CD14-positive monocyte (primary cell): ENCODE data around the gene TMEM114. TPM values are rescaled to one million over a fixed set of nuclear protein-coding genes. Genes with fewer than 3 reads are reported as not detected.

Source experiments
- DNase-seq, 3 donors: peaks; one replicate each; pipeline ENCODE4 v3.0.0-alpha.2; 2011 to 2022
- H2AFZ ChIP-seq: 2 replicates; pipeline ENCODE4 v1.6.0; 2012; ENCODE audit warnings: mild to moderate bottlenecking, low read depth, low read length, inconsistent platforms; ENCODE audit not compliant: insufficient read depth, poor library complexity, severe bottlenecking
- H3K27ac ChIP-seq, 2 donors: 1 replicate in 1 of 2; 2 replicates in 1 of 2; pipeline ENCODE4 v1.5.1; 2012 to 2013; ENCODE audit warnings: low read length in 2 of 2, control low read depth in 1 of 2, inconsistent platforms in 1 of 2, low read depth in 1 of 2, mild to moderate bottlenecking in 1 of 2
- H3K27me3 ChIP-seq, 2 donors: one replicate each; pipeline versions ENCODE4 v1.6.0 to v1.6.1; 2011 to 2013; ENCODE audit warnings: low read length in 2 of 2; ENCODE audit not compliant: control insufficient read depth in 2 of 2, insufficient read depth in 2 of 2
- H3K36me3 ChIP-seq, 2 donors: replicated peaks in 1 of 2; 1 replicate in 1 of 2; 2 replicates in 1 of 2; pipeline versions ENCODE4 v1.5.1 to v1.6.1; 2012 to 2013; ENCODE audit warnings: low read length in 2 of 2, control low read depth in 1 of 2, inconsistent platforms in 1 of 2, mild to moderate bottlenecking in 1 of 2; ENCODE audit not compliant: insufficient read depth in 2 of 2, control insufficient read depth in 1 of 2
- H3K4me1 ChIP-seq, 2 donors: 1 replicate in 1 of 2; 2 replicates in 1 of 2; pipeline versions ENCODE4 v1.5.1 to v1.6.1; 2012 to 2013; ENCODE audit warnings: low read length in 2 of 2, control low read depth in 1 of 2, inconsistent platforms in 1 of 2, mild to moderate bottlenecking in 1 of 2, moderate library complexity in 1 of 2; ENCODE audit not compliant: insufficient read depth in 2 of 2, control insufficient read depth in 1 of 2
- H3K4me2 ChIP-seq: replicated peaks from 2 replicates; pipeline ENCODE3; 2012; ENCODE audit warnings: low read length, moderate library complexity, mild to moderate bottlenecking; ENCODE audit not compliant: poor library complexity, severe bottlenecking; ENCODE audit errors: extremely low read depth
- H3K4me3 ChIP-seq, 3 experiments: fragments of 200-600 bp in 1 of 3; sonication (generic) in 1 of 3; replicated peaks in 1 of 3; 1 replicate in 2 of 3; 2 replicates in 1 of 3; pipeline ENCODE4 v1.5.1; 2011 to 2013; ENCODE audit warnings: low read length in 3 of 3, mild to moderate bottlenecking in 3 of 3, control low read depth in 2 of 3, low read depth in 2 of 3, inconsistent platforms in 1 of 3, moderate library complexity in 1 of 3
- H3K79me2 ChIP-seq: 2 replicates; pipeline ENCODE4 v1.6.0; 2012; ENCODE audit warnings: mild to moderate bottlenecking, control low read depth, inconsistent platforms, low read length, moderate library complexity; ENCODE audit not compliant: insufficient read depth
- H3K9ac ChIP-seq: 2 replicates; pipeline ENCODE4 v1.6.0; 2017; ENCODE audit warnings: low read length, mild to moderate bottlenecking; ENCODE audit not compliant: insufficient read depth, poor library complexity, severe bottlenecking
- H3K9me3 ChIP-seq, 2 donors: replicated peaks in 1 of 2; 1 replicate in 1 of 2; 2 replicates in 1 of 2; pipeline versions ENCODE4 v1.5.1 to v1.6.1; 2012 to 2013; ENCODE audit warnings: low read length in 2 of 2, control low read depth in 1 of 2; ENCODE audit not compliant: control insufficient read depth in 1 of 2, insufficient read depth in 1 of 2
- H4K20me1 ChIP-seq: 2 replicates; pipeline ENCODE4 v1.6.0; 2012; ENCODE audit warnings: mild to moderate bottlenecking, low read length, control low read depth, moderate library complexity; ENCODE audit not compliant: insufficient read depth
- H3K27ac Mint-ChIP-seq, 7 donors: one replicate each; pipeline ENCODE4 v1.8.0; 2020; ENCODE audit warnings: mild to moderate bottlenecking in 7 of 7, mixed read lengths in 7 of 7, moderate library complexity in 6 of 7, inconsistent platforms in 2 of 7
- H3K27me3 Mint-ChIP-seq, 3 donors: one replicate each; pipeline ENCODE4 v1.8.0; 2021 to 2022; ENCODE audit warnings: low read depth in 3 of 3, mild to moderate bottlenecking in 3 of 3, mixed read lengths in 3 of 3, moderate library complexity in 3 of 3, inconsistent platforms in 1 of 3
- H3K36me3 Mint-ChIP-seq, 2 donors: one replicate each; pipeline ENCODE4 v1.8.0; 2020; ENCODE audit warnings: mixed read lengths in 2 of 2, inconsistent platforms in 1 of 2, mild to moderate bottlenecking in 1 of 2
- H3K4me1 Mint-ChIP-seq: one replicate; pipeline ENCODE4 v1.8.0; 2020; ENCODE audit warnings: mild to moderate bottlenecking, mixed read lengths
- H3K4me3 Mint-ChIP-seq, 2 donors: one replicate each; pipeline ENCODE4 v1.8.0; 2020; ENCODE audit warnings: mild to moderate bottlenecking in 2 of 2, mixed read lengths in 2 of 2, moderate library complexity in 1 of 2
- H3K9me3 Mint-ChIP-seq, 7 donors: one replicate each; pipeline ENCODE4 v1.8.0; 2020 to 2022; ENCODE audit warnings: mixed read lengths in 7 of 7, mild to moderate bottlenecking in 6 of 7, moderate library complexity in 6 of 7, inconsistent platforms in 2 of 7
- WGBS: methylation state at CpG from one replicate; pipeline ENCODE4 v1.1.5; 2013; ENCODE audit warnings: missing lambda C conversion rate; ENCODE audit not compliant: insufficient coverage; 5-methylcytosine and 5-hydroxymethylcytosine counted together
- intact Hi-C, 2 donors: fragments of 100-400 bp; cut with micrococcal nuclease; formaldehyde crosslinking; loops; one replicate each; pipeline versions ENCODE4 v1.15.0 to v1.15.1; 2023
- polyA plus RNA-seq, 3 donors: library from polyadenylated mRNA; depleted of rRNA in 1 of 3; unstranded in 2 of 3; stranded (reverse) in 1 of 3; fragments of 300-500 nt in 2 of 3; fragments of >200 nt in 1 of 3; fragmentation: Illumina TruSeq in 2 of 3; gene quantifications; 1 replicate in 2 of 3; 2 replicates in 1 of 3; pipeline ENCODE4 v1.2.3, GENCODE V29; 2012 to 2021
- TF ChIP-seq, protein P1 (sequence below): fragments of 200-600 bp; IDR thresholded peaks from one replicate; pipeline ENCODE4 v1.8.0; 2022; ENCODE audit warnings: antibody characterized with exemption, mild to moderate bottlenecking

TMEM114 gene
- polyA plus RNA-seq, 3 donors, result not detected

DNA sequence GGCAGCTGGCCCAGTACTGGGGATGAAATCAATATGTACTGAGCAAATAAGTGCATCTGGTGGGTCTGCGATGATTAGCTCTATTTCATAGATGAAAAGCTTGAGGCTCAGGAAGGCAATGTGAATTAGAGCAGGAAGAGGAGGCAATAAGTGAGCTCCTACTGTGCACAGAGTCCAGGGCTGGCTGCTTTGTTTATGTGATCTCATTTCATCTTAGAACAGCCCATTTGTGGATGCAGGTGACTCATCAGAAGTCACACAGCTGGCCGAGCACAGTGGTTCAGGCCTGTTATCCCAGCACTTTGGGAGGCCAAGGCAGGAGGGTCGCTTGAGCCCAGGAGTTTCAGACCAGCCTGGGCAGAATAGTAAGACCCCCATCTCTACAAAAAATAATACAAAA lies 7.1 kb downstream of the TMEM114 start:
- Histone ChIP-seq H3K27me3 (peaks cover 14 to 23% of the 10 kb centered on the region in 2 donors), H3K4me1 (peaks cover 7 to 9% of the 10 kb centered on the region in 2 donors), H3K9me3 (no peaks in the 10 kb centered on the region), H4K20me1 (no peaks in the 10 kb centered on the region), H3K4me2 (no peak overlapping the region), H3K9ac (no peak overlapping the region), H3K36me3 (no peaks in the 10 kb centered on the region), H2AFZ (no peak overlapping the region), H3K27ac (no peak overlapping the region), H3K79me2 (no peaks in the 10 kb centered on the region), H3K4me3 (no peak overlapping the region)
- Mint-ChIP-seq H3K27ac (peak overlapping the region in 1 of 7 donors; percentile 21), H3K36me3 (no peaks in the 10 kb centered on the region), H3K9me3 (peaks cover 0 to 7% (median 0%) of the 10 kb centered on the region in 7 donors), H3K27me3 (peaks cover 19 to 32% (median 23%) of the 10 kb centered on the region in 3 donors), H3K4me3 (no peak overlapping the region), H3K4me1 (peaks cover 10% of the 10 kb centered on the region)
- no peak for DNase-seq
- WGBS, result no CpG with 5 or more reads among the region's 3 CpGs
- TF ChIP-seq, protein P1, sequence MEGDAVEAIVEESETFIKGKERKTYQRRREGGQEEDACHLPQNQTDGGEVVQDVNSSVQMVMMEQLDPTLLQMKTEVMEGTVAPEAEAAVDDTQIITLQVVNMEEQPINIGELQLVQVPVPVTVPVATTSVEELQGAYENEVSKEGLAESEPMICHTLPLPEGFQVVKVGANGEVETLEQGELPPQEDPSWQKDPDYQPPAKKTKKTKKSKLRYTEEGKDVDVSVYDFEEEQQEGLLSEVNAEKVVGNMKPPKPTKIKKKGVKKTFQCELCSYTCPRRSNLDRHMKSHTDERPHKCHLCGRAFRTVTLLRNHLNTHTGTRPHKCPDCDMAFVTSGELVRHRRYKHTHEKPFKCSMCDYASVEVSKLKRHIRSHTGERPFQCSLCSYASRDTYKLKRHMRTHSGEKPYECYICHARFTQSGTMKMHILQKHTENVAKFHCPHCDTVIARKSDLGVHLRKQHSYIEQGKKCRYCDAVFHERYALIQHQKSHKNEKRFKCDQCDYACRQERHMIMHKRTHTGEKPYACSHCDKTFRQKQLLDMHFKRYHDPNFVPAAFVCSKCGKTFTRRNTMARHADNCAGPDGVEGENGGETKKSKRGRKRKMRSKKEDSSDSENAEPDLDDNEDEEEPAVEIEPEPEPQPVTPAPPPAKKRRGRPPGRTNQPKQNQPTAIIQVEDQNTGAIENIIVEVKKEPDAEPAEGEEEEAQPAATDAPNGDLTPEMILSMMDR, result no peak
- intact Hi-C loops, result no loop called here

DNA sequence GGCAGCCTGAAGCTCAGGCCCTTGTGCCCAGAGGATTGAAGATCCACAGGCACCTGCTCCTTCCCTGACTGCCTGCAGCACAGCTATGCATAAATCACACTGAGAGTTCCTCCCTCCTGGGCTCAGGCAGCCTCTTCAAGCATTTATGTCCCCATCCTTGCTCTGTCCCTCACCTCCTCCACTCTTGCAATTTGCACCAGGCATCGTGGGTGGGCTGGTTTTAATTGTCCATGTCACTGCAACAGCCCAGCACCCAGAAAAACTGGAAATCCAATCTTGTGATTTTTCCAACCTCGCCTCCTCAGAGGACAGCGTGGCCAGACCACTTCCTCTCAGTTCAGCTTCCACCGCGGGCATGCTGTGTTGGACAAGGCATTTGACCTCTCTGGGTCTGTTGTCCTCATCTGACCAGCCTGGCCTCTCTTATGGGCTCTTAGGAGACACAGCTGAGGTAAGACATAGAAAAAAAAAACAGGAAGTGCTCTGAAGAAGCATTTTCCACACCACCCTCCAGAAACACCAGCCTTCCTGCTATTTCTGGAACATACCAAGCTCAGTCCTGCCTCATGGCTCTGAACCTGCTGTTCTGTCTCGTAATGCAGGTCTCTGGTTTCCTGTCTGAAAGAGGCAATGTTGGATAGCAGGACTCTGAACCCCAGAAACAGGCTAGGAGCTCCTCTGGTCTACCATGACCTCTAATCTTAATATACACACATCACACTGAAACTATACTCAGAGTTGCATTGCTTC lies 8.3 kb downstream of the TMEM114 start:
- no peak overlapping the region for H3K9ac ChIP-seq
- H3K4me1 Mint-ChIP-seq, result peaks cover 10% of the 10 kb centered on the region
- intact Hi-C loops, result no loop called here
- H3K4me3 Mint-ChIP-seq, result peak overlapping the region in 1 of 2 donors; percentile 15
- no peaks in the 10 kb centered on the region for H3K9me3 ChIP-seq
- DNase-seq, result peak in 2 of 3 donors; percentile 12 to 34
- no peak overlapping the region for H3K4me2 ChIP-seq
- H3K9me3 Mint-ChIP-seq, result peaks cover 0 to 2% (median 0%) of the 10 kb centered on the region in 7 donors
- TF ChIP-seq, protein P1, result no peak
- H3K27me3 Mint-ChIP-seq, result peaks cover 10 to 23% (median 21%) of the 10 kb centered on the region in 3 donors
- peak overlapping the region; percentile 18 for H2AFZ ChIP-seq
- WGBS, result 3% methylated on average over 6 of the region's 6 CpGs
- H3K27ac ChIP-seq, result no peak overlapping the region
- no peaks in the 10 kb centered on the region for H3K36me3 ChIP-seq
- H4K20me1 ChIP-seq, result no peaks in the 10 kb centered on the region
- peaks cover 3 to 11% of the 10 kb centered on the region in 2 donors for H3K27me3 ChIP-seq
- no peaks in the 10 kb centered on the region for H3K79me2 ChIP-seq
- no peak overlapping the region for H3K4me3 ChIP-seq
- H3K36me3 Mint-ChIP-seq, result no peaks in the 10 kb centered on the region
- H3K4me1 ChIP-seq, result peaks cover 7 to 9% of the 10 kb centered on the region in 2 donors
- H3K27ac Mint-ChIP-seq, result peak overlapping the region in 3 of 7 donors; percentile 46 to 70 (median 66)
